ENCODE results near the gene JSRP1.

- no peak for TF ChIP-seq EZH2 (IDR thresholded peaks at IDR 0.05; ENCODE audit: borderline replicate concordance, low read length)
- TF ChIP-seq, protein P1, sequence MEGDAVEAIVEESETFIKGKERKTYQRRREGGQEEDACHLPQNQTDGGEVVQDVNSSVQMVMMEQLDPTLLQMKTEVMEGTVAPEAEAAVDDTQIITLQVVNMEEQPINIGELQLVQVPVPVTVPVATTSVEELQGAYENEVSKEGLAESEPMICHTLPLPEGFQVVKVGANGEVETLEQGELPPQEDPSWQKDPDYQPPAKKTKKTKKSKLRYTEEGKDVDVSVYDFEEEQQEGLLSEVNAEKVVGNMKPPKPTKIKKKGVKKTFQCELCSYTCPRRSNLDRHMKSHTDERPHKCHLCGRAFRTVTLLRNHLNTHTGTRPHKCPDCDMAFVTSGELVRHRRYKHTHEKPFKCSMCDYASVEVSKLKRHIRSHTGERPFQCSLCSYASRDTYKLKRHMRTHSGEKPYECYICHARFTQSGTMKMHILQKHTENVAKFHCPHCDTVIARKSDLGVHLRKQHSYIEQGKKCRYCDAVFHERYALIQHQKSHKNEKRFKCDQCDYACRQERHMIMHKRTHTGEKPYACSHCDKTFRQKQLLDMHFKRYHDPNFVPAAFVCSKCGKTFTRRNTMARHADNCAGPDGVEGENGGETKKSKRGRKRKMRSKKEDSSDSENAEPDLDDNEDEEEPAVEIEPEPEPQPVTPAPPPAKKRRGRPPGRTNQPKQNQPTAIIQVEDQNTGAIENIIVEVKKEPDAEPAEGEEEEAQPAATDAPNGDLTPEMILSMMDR (conservative IDR thresholded peaks at IDR 0.05 in 1 of 2, IDR thresholded peaks at IDR 0.05 in 1 of 2; ENCODE audit: extremely low read depth in 1 of 2, insufficient read depth in 1 of 2, low read depth in 1 of 2, low read length in 2 of 2) = no peak
Observed at GRCh38 chr19:2226051-2226839, 30.0 kb downstream of the JSRP1 start.
